ENCODE data around the gene PSEN1. TPM values are rescaled to one million over a fixed set of nuclear protein-coding genes. Genes with fewer than 3 reads are reported as not detected.

PSEN1 gene
- total RNA-seq, 1 experiment from 2014 or later: 49.9 TPM

- no CpG with 5 or more reads among the region's 13 CpGs for WGBS (ENCODE audit: extremely low coverage, insufficient read length, low lambda C conversion rate)
- Histone ChIP-seq H3K79me1 (ENCODE audit: insufficient read depth, low read depth, low read length, poor library complexity, severe bottlenecking) (no peaks in the 10 kb centered on the region), H3K18ac (ENCODE audit: insufficient read length, low read depth, low read length) (no peak overlapping the region), H2BK12ac (ENCODE audit: insufficient read length, low read depth, low read length) (no peak overlapping the region), H2BK15ac (ENCODE audit: low read depth, low read length) (no peak overlapping the region), H2BK20ac (ENCODE audit: low read depth, low read length, poor library complexity, severe bottlenecking) (no peak overlapping the region), H2AK5ac (ENCODE audit: insufficient read length, low read length) (no peak overlapping the region), H3K27ac (ENCODE audit: insufficient read length, low read depth, low read length) (no peak overlapping the region), H3K14ac (ENCODE audit: insufficient read depth, low read length) (no peak overlapping the region; the same call in 1 of the 2 replicates), H4K5ac (ENCODE audit: insufficient read length, low read depth, low read length) (no peak overlapping the region), H2AFZ (ENCODE audit: low read length) (no peak overlapping the region), H3K9ac (ENCODE audit: extremely low read depth, insufficient read length, low read length) (no peak overlapping the region), H4K20me1 (ENCODE audit: control insufficient read depth, insufficient read depth, insufficient read length) (no peaks in the 10 kb centered on the region), H4K91ac (ENCODE audit: insufficient read length, low read depth, low read length) (no peak overlapping the region), H3K79me2 (ENCODE audit: insufficient read depth, low read length) (no peaks in the 10 kb centered on the region), H3T11ph (ENCODE audit: low read length) (no peak overlapping the region), H3K23me2 (ENCODE audit: insufficient read length, low read depth, low read length, poor library complexity, severe bottlenecking) (no peaks in the 10 kb centered on the region), H3K4me1 (ENCODE audit: insufficient read depth, low read length) (no peaks in the 10 kb centered on the region), H2BK5ac (ENCODE audit: insufficient read length, low read length) (no peak overlapping the region), H3K27me3 (ENCODE audit: insufficient read depth, low read length) (no peaks in the 10 kb centered on the region), H3K4me2 (ENCODE audit: insufficient read depth, insufficient read length, low read length) (no peak overlapping the region), H2BK120ac (ENCODE audit: low read depth, low read length, poor library complexity, severe bottlenecking) (no peak overlapping the region), H3K23ac (ENCODE audit: insufficient read length, low read depth, low read length) (no peak overlapping the region), H3K9me3 (ENCODE audit: control insufficient read depth, low read depth, low read length) (no peaks in the 10 kb centered on the region), H4K8ac (replicated peaks; ENCODE audit: insufficient read length, low read depth, low read length) (no peak overlapping the region), H3K56ac (ENCODE audit: insufficient read length, low read depth, low read length) (no peak overlapping the region), H3K4ac (ENCODE audit: low read depth, low read length) (no peak overlapping the region)
- no peaks in the 10 kb centered on the region; a peak in 1 of 5 replicates for H3K9me3 Mint-ChIP-seq
- TF ChIP-seq CTCF (conservative IDR thresholded peaks at IDR 0.05): no peak
- H3K27me3 Mint-ChIP-seq (ENCODE audit: low read depth): no peaks in the 10 kb centered on the region; the same call in 1 of the 2 replicates
- H3K27ac Mint-ChIP-seq: peak overlapping the region in 2 of 3 experiments; percentile 50 to 60; a peak in 2 of 7 replicates
- H3K4me1 Mint-ChIP-seq: 0 out of 4 replicates have a peak, but pooled peaks cover 0 to 4% of the 10 kb centered on the region in 2 experiments
- no peak for DNase-seq
- no peak overlapping the region for H3K4me3 Mint-ChIP-seq
- H3K36me3 Mint-ChIP-seq (ENCODE audit: insufficient read depth in 1 of 3, low read depth in 3 of 3): peaks cover 0 to 7% (median 3%) of the 10 kb centered on the region in 3 experiments; a peak in 3 of 7 replicates
Observed at GRCh38 chr14:73249564-73250316, 113.4 kb downstream of the PSEN1 start.
